CD8-positive, alpha-beta memory T cell (primary cell): Measurements from ENCODE around the gene ASB4. TPM values are rescaled to one million over a fixed set of nuclear protein-coding genes. Genes with fewer than 3 reads are reported as not detected.

ENCODE experiments used
- CTCF ChIA-PET: fragments of 350-600 bp; sonication (Branson Sonifier 250); formaldehyde crosslinking; loops from one replicate; lab custom pipeline; 2021; ENCODE audit warnings: antibody characterized with exemption; lab: Charles Lee
- POLR2A ChIA-PET: fragments of 350-600 bp; sonication (Branson Sonifier 250); formaldehyde crosslinking; loops from one replicate; lab custom pipeline; 2021; ENCODE audit warnings: antibody characterized with exemption; lab: Charles Lee
- DNase-seq, 5 donors: peaks; one replicate each; pipeline versions ENCODE4 v3.0.0 to v3.0.0-alpha.2; 2020 to 2022; ENCODE audit warnings: mixed read lengths in 1 of 5
- H3K27ac ChIP-seq: one replicate; pipeline ENCODE4 v1.7.0; 2013; ENCODE audit warnings: low read depth, mild to moderate bottlenecking, low read length, moderate library complexity
- H3K27me3 ChIP-seq: 2 replicates; pipeline ENCODE4 v1.7.0; 2013; ENCODE audit warnings: low read length, mild to moderate bottlenecking; ENCODE audit not compliant: insufficient read depth, poor library complexity, severe bottlenecking
- H3K36me3 ChIP-seq: 2 replicates; pipeline ENCODE4 v1.7.0; 2013; ENCODE audit warnings: mild to moderate bottlenecking, low read length, moderate library complexity; ENCODE audit not compliant: insufficient read depth
- H3K4me1 ChIP-seq: 2 replicates; pipeline ENCODE4 v1.7.0; 2013; ENCODE audit warnings: mild to moderate bottlenecking, low read length, moderate library complexity; ENCODE audit not compliant: insufficient read depth
- H3K4me3 ChIP-seq: 2 replicates; pipeline ENCODE4 v1.7.0; 2013; ENCODE audit warnings: mild to moderate bottlenecking, low read length
- H3K9me3 ChIP-seq: 2 replicates; pipeline ENCODE4 v1.7.0; 2013; ENCODE audit warnings: mild to moderate bottlenecking, low read length
- H3K27ac Mint-ChIP-seq, 8 donors: one replicate each; pipeline ENCODE4 v1.8.0; 2020 to 2021; ENCODE audit warnings: mixed read lengths in 8 of 8, mild to moderate bottlenecking in 6 of 8, inconsistent platforms in 3 of 8, moderate library complexity in 3 of 8
- H3K27me3 Mint-ChIP-seq, 2 donors: one replicate each; pipeline ENCODE4 v1.8.0; 2020 to 2021; ENCODE audit warnings: mixed read lengths in 2 of 2, mild to moderate bottlenecking in 1 of 2, moderate library complexity in 1 of 2
- H3K36me3 Mint-ChIP-seq, 3 donors: one replicate each; pipeline ENCODE4 v1.8.0; 2020 to 2021; ENCODE audit warnings: mixed read lengths in 3 of 3, inconsistent platforms in 1 of 3, mild to moderate bottlenecking in 1 of 3
- H3K4me1 Mint-ChIP-seq, 3 donors: one replicate each; pipeline ENCODE4 v1.8.0; 2020 to 2021; ENCODE audit warnings: mixed read lengths in 3 of 3, inconsistent platforms in 1 of 3, mild to moderate bottlenecking in 1 of 3
- H3K4me3 Mint-ChIP-seq, 7 donors: one replicate each; pipeline ENCODE4 v1.8.0; 2020 to 2021; ENCODE audit warnings: mixed read lengths in 7 of 7, mild to moderate bottlenecking in 6 of 7, moderate library complexity in 4 of 7, inconsistent platforms in 2 of 7
- H3K9me3 Mint-ChIP-seq, 5 donors: one replicate each; pipeline ENCODE4 v1.8.0; 2020 to 2022; ENCODE audit warnings: mixed read lengths in 5 of 5, mild to moderate bottlenecking in 3 of 5, moderate library complexity in 2 of 5, inconsistent platforms in 1 of 5
- polyA plus RNA-seq: library from polyadenylated mRNA; unstranded; fragments of 300-500 nt; fragmentation: Illumina TruSeq; gene quantifications from one replicate; pipeline ENCODE4 v1.2.3, GENCODE V29; 2021
- total RNA-seq, 2 experiments: library from RNA; stranded (reverse); gene quantifications; one replicate each; pipeline ENCODE4 v1.2.3, GENCODE V29; 2021

ASB4 gene
- total and polyA plus RNA-seq, 3 experiments from 2014 or later, result not detected

GRCh38 chr7:95473276-95473985 lies 12.3 kb upstream of the ASB4 start:
- Mint-ChIP-seq H3K4me3 (no peak overlapping the region), H3K36me3 (no peaks in the 10 kb centered on the region), H3K4me1 (peaks cover 11 to 16% (median 15%) of the 10 kb centered on the region in 3 donors), H3K27ac (no peak overlapping the region), H3K27me3 (peaks cover 0 to 8% of the 10 kb centered on the region in 2 donors), H3K9me3 (no peaks in the 10 kb centered on the region)
- peaks cover 10% of the 10 kb centered on the region for H3K4me1 ChIP-seq
- no peaks in the 10 kb centered on the region for H3K36me3 ChIP-seq
- H3K4me3 ChIP-seq, result no peak overlapping the region
- H3K27ac ChIP-seq, result no peak overlapping the region
- ChIA-PET POLR2A (interaction anchor here (0.6 kb wide), 1 partner anchor 28 kb away, joined by 3 read pairs; no protein-coding TSS in a partner anchor), CTCF (no interaction called here)
- DNase-seq, result no peak
- H3K9me3 ChIP-seq, result no peaks in the 10 kb centered on the region
- no peaks in the 10 kb centered on the region for H3K27me3 ChIP-seq

GRCh38 chr7:95476072-95476847 lies 9.5 kb upstream of the ASB4 start:
- no peak overlapping the region for H3K4me3 Mint-ChIP-seq
- no peaks in the 10 kb centered on the region for H3K36me3 ChIP-seq
- H3K9me3 ChIP-seq, result no peaks in the 10 kb centered on the region
- H3K27me3 ChIP-seq, result no peaks in the 10 kb centered on the region
- DNase-seq, result no peak
- POLR2A ChIA-PET, result no interaction called here
- no peak overlapping the region for H3K27ac Mint-ChIP-seq
- H3K4me3 ChIP-seq, result no peak overlapping the region
- H3K36me3 Mint-ChIP-seq, result no peaks in the 10 kb centered on the region
- no peak overlapping the region for H3K27ac ChIP-seq
- H3K4me1 ChIP-seq, result peaks cover 4% of the 10 kb centered on the region
- H3K27me3 Mint-ChIP-seq, result peaks cover 0 to 8% of the 10 kb centered on the region in 2 donors
- CTCF ChIA-PET, result interaction anchor here (0.7 to 3.2 kb wide), 15 partner anchors 9 to 1642 kb away, joined by 3 to 20 read pairs (median 3); partner anchors contain the start of genes PON3 and SDHAF3
- H3K4me1 Mint-ChIP-seq, result peaks cover 3 to 8% (median 4%) of the 10 kb centered on the region in 3 donors
- H3K9me3 Mint-ChIP-seq, result no peaks in the 10 kb centered on the region

GRCh38 chr7:95476904-95477594 lies 8.7 kb upstream of the ASB4 start:
- Mint-ChIP-seq H3K9me3 (no peaks in the 10 kb centered on the region), H3K36me3 (no peaks in the 10 kb centered on the region), H3K27ac (no peak overlapping the region), H3K27me3 (peaks cover 0 to 8% of the 10 kb centered on the region in 2 donors), H3K4me1 (peaks cover 3 to 8% (median 4%) of the 10 kb centered on the region in 3 donors), H3K4me3 (peak overlapping the region in 5 of 7 donors; percentile 4 to 46 (median 20))
- ChIA-PET POLR2A (no interaction called here), CTCF (interaction anchor here (0.7 to 3.2 kb wide), 18 partner anchors 10 to 1641 kb away, joined by 3 to 20 read pairs (median 3); partner anchors contain the start of genes PON3 and SDHAF3)
- Histone ChIP-seq H3K4me3 (no peak overlapping the region), H3K36me3 (no peaks in the 10 kb centered on the region), H3K27ac (no peak overlapping the region), H3K4me1 (peaks cover 4% of the 10 kb centered on the region), H3K9me3 (no peaks in the 10 kb centered on the region), H3K27me3 (no peaks in the 10 kb centered on the region)
- peak; percentile 21 to 61 (median 36) for DNase-seq

GRCh38 chr7:95478272-95479037 lies 7.3 kb upstream of the ASB4 start:
- Histone ChIP-seq H3K36me3 (no peaks in the 10 kb centered on the region), H3K27me3 (no peaks in the 10 kb centered on the region), H3K9me3 (no peaks in the 10 kb centered on the region), H3K4me3 (no peak overlapping the region), H3K27ac (no peak overlapping the region), H3K4me1 (peaks cover 4% of the 10 kb centered on the region)
- DNase-seq, result no peak
- Mint-ChIP-seq H3K36me3 (no peaks in the 10 kb centered on the region), H3K27me3 (peaks cover 0 to 12% of the 10 kb centered on the region in 2 donors), H3K4me1 (peaks cover 3 to 8% (median 4%) of the 10 kb centered on the region in 3 donors), H3K9me3 (no peaks in the 10 kb centered on the region), H3K27ac (peak overlapping the region in 1 of 8 donors; percentile 43), H3K4me3 (no peak overlapping the region)
- POLR2A ChIA-PET, result no interaction called here
- CTCF ChIA-PET, result interaction anchor here (0.6 to 2.2 kb wide), 3 partner anchors 10 to 1029 kb away, joined by 3 to 6 read pairs (median 4); no protein-coding TSS in a partner anchor

- DNase-seq, result no peak
- no peaks in the 10 kb centered on the region for H3K27me3 ChIP-seq
- H3K4me3 Mint-ChIP-seq, result no peak overlapping the region
- H3K4me3 ChIP-seq, result no peak overlapping the region
- H3K36me3 Mint-ChIP-seq, result no peaks in the 10 kb centered on the region
- peaks cover 3 to 8% (median 4%) of the 10 kb centered on the region in 3 donors for H3K4me1 Mint-ChIP-seq
- no peak overlapping the region for H3K27ac ChIP-seq
- H3K9me3 Mint-ChIP-seq, result no peaks in the 10 kb centered on the region
- no peaks in the 10 kb centered on the region for H3K9me3 ChIP-seq
- H3K27me3 Mint-ChIP-seq, result peaks cover 2 to 13% of the 10 kb centered on the region in 2 donors
- H3K4me1 ChIP-seq, result peaks cover 4% of the 10 kb centered on the region
- H3K27ac Mint-ChIP-seq, result no peak overlapping the region
- ChIA-PET POLR2A (no interaction called here), CTCF (interaction anchor here (1.3 to 1.5 kb wide), 2 partner anchors 10 to 1031 kb away, joined by 3 to 5 read pairs; no protein-coding TSS in a partner anchor)
- no peaks in the 10 kb centered on the region for H3K36me3 ChIP-seq
Measured at GRCh38 chr7:95479992-95480624, 5.6 kb upstream of the ASB4 start.

- Mint-ChIP-seq H3K36me3 (no peaks in the 10 kb centered on the region), H3K4me3 (no peak overlapping the region), H3K9me3 (no peaks in the 10 kb centered on the region), H3K27me3 (peaks cover 2 to 15% of the 10 kb centered on the region in 2 donors), H3K27ac (no peak overlapping the region), H3K4me1 (peaks cover 3 to 7% (median 4%) of the 10 kb centered on the region in 3 donors)
- Histone ChIP-seq H3K27ac (no peak overlapping the region), H3K27me3 (no peaks in the 10 kb centered on the region), H3K4me1 (peaks cover 4% of the 10 kb centered on the region), H3K4me3 (no peak overlapping the region), H3K9me3 (no peaks in the 10 kb centered on the region), H3K36me3 (no peaks in the 10 kb centered on the region)
- DNase-seq, result no peak
- CTCF ChIA-PET, result no interaction called here
- POLR2A ChIA-PET, result no interaction called here
Measured at GRCh38 chr7:95481271-95482165, 4.2 kb upstream of the ASB4 start.
